ENCODE data around the gene ATP6V0E2. TPM values are rescaled to one million over a fixed set of nuclear protein-coding genes. Genes with fewer than 3 reads are reported as not detected.
"Not testable (repeated sequence)": the region's sequence is repeated elsewhere in the genome, so short reads cannot be mapped to it uniquely, and the experiment has no call there.

ATP6V0E2 gene
- total RNA-seq, 1 experiment from 2014 or later = 50.1 TPM

GRCh38 chr7:149907776-149908376, 34.1 kb downstream of the ATP6V0E2 start:
- BruUV-seq (replicated peaks); CTCF ChIA-PET; H3K4me1 ChIP-seq (ENCODE audit: insufficient read depth, low read length, poor library complexity, severe bottlenecking); H3K4me3 ChIP-seq (ENCODE audit: low read depth, low read length, poor library complexity, severe bottlenecking); DNase-seq (ENCODE audit: low spot score); H3K27ac ChIP-seq (ENCODE audit: low read depth, low read length, poor library complexity, severe bottlenecking); H3K27me3 ChIP-seq (replicated peaks; ENCODE audit: insufficient read depth, low read depth, low read length, poor library complexity); H3K36me3 ChIP-seq (ENCODE audit: insufficient read depth, low read length, poor library complexity, severe bottlenecking); intact Hi-C loops (cut with micrococcal nuclease; ENCODE audit: unreplicated experiment); H3K9me3 ChIP-seq (ENCODE audit: low read depth, low read length, poor library complexity, severe bottlenecking); POLR2A ChIA-PET (ENCODE audit: low non-redundant PET): not testable (repeated sequence)

- CTCF ChIA-PET; DNase-seq (ENCODE audit: low spot score); H3K9me3 ChIP-seq (ENCODE audit: low read depth, low read length, poor library complexity, severe bottlenecking); BruUV-seq (replicated peaks); POLR2A ChIA-PET (ENCODE audit: low non-redundant PET); H3K4me1 ChIP-seq (ENCODE audit: insufficient read depth, low read length, poor library complexity, severe bottlenecking); H3K4me3 ChIP-seq (ENCODE audit: low read depth, low read length, poor library complexity, severe bottlenecking); H3K27ac ChIP-seq (ENCODE audit: low read depth, low read length, poor library complexity, severe bottlenecking); H3K27me3 ChIP-seq (replicated peaks; ENCODE audit: insufficient read depth, low read depth, low read length, poor library complexity); H3K36me3 ChIP-seq (ENCODE audit: insufficient read depth, low read length, poor library complexity, severe bottlenecking); intact Hi-C loops (cut with micrococcal nuclease; ENCODE audit: unreplicated experiment): not testable (repeated sequence)
These were observed 36.5 kb downstream of the ATP6V0E2 start for GRCh38 chr7:149910219-149910618.

GRCh38 chr7:149912126-149912525, 38.4 kb downstream of the ATP6V0E2 start:
- H3K27ac ChIP-seq (ENCODE audit: low read depth, low read length, poor library complexity, severe bottlenecking); H3K36me3 ChIP-seq (ENCODE audit: insufficient read depth, low read length, poor library complexity, severe bottlenecking); DNase-seq (ENCODE audit: low spot score); H3K9me3 ChIP-seq (ENCODE audit: low read depth, low read length, poor library complexity, severe bottlenecking); H3K4me3 ChIP-seq (ENCODE audit: low read depth, low read length, poor library complexity, severe bottlenecking); POLR2A ChIA-PET (ENCODE audit: low non-redundant PET); CTCF ChIA-PET; H3K4me1 ChIP-seq (ENCODE audit: insufficient read depth, low read length, poor library complexity, severe bottlenecking); H3K27me3 ChIP-seq (replicated peaks; ENCODE audit: insufficient read depth, low read depth, low read length, poor library complexity); BruUV-seq (replicated peaks); intact Hi-C loops (cut with micrococcal nuclease; ENCODE audit: unreplicated experiment): not testable (repeated sequence)

- H3K4me1 ChIP-seq (ENCODE audit: insufficient read depth, low read length, poor library complexity, severe bottlenecking); BruUV-seq (replicated peaks); intact Hi-C loops (cut with micrococcal nuclease; ENCODE audit: unreplicated experiment); POLR2A ChIA-PET (ENCODE audit: low non-redundant PET); H3K4me3 ChIP-seq (ENCODE audit: low read depth, low read length, poor library complexity, severe bottlenecking); H3K36me3 ChIP-seq (ENCODE audit: insufficient read depth, low read length, poor library complexity, severe bottlenecking); H3K27ac ChIP-seq (ENCODE audit: low read depth, low read length, poor library complexity, severe bottlenecking); H3K9me3 ChIP-seq (ENCODE audit: low read depth, low read length, poor library complexity, severe bottlenecking); H3K27me3 ChIP-seq (replicated peaks; ENCODE audit: insufficient read depth, low read depth, low read length, poor library complexity); DNase-seq (ENCODE audit: low spot score): not testable (repeated sequence)
- CTCF ChIA-PET = interaction anchor here (0.6 kb wide), 1 partner anchor 1314 kb away, joined by 6 read pairs; no protein-coding TSS in a partner anchor
These were observed 52.6 kb downstream of the ATP6V0E2 start for GRCh38 chr7:149926414-149926813.

Other genes with a start within 250 kb of the ATP6V0E2 start
- 3.5 and 7.5 TPM in 2 replicates for gene ZNF467, start 100.4 kb upstream of the ATP6V0E2 start, total RNA-seq (2021)
- 5.7 and 8.3 TPM in 2 replicates for gene ZNF862, start 35.6 kb upstream of the ATP6V0E2 start, total RNA-seq (2021)

Measured in A673 (cell line).